Upper lobe of right lung (tissue), 1 donor: Measurements from ENCODE around the gene FOXK1. TPM values are rescaled to one million over a fixed set of nuclear protein-coding genes. Genes with fewer than 3 reads are reported as not detected.
"Not testable (repeated sequence)": the region's sequence is repeated elsewhere in the genome, so short reads cannot be mapped to it uniquely, and the experiment has no call there.

Source experiments
- ATAC-seq: fragments of 200-7000 bp; cut with Tn5 transposase; one replicate; pipeline ENCODE4 v1.9.1; 2020; ENCODE audit warnings: mild to moderate bottlenecking, moderate library complexity
- DNase-seq: peaks from one replicate; pipeline ENCODE4 v3.0.0-alpha.2; 2020
- H3K27ac ChIP-seq: fragments of 200-600 bp; one replicate; pipeline ENCODE4 v1.8.0; 2022
- H3K27me3 ChIP-seq: fragments of 200-600 bp; one replicate; pipeline ENCODE4 v1.8.0; 2022; ENCODE audit warnings: mild to moderate bottlenecking
- H3K36me3 ChIP-seq: fragments of 200-600 bp; one replicate; pipeline ENCODE4 v1.8.0; 2022
- H3K4me1 ChIP-seq: fragments of 200-600 bp; one replicate; pipeline ENCODE4 v1.8.0; 2022
- H3K4me3 ChIP-seq: fragments of 200-600 bp; one replicate; pipeline ENCODE4 v1.8.0; 2022; ENCODE audit warnings: mild to moderate bottlenecking
- H3K9me3 ChIP-seq: fragments of 200-600 bp; one replicate; pipeline ENCODE4 v1.8.0; 2022
- intact Hi-C: fragments of 100-400 bp; cut with DNase I; formaldehyde crosslinking; loops from one replicate; pipeline ENCODE4 v1.11.0; 2022
- total RNA-seq: library from RNA; stranded (reverse); fragmentation: NEBNext Ultra II Directional; extraction: Animal tissue kit (Norgen Biotek cat#: 25700); gene quantifications from one replicate; pipeline ENCODE4 v1.2.1, GENCODE V29; 2021
- TF ChIP-seq, protein P1 (sequence below): fragments of 200-600 bp; IDR thresholded peaks from one replicate; pipeline ENCODE4 v1.8.0; 2022; ENCODE audit warnings: antibody characterized with exemption
- donor health status: DM: no; HTN: yes; CAD: no; lungs with severe emphysema.

The FOXK1 gene
- total RNA-seq, 1 donor from 2014 or later: 33.3 TPM

DNA sequence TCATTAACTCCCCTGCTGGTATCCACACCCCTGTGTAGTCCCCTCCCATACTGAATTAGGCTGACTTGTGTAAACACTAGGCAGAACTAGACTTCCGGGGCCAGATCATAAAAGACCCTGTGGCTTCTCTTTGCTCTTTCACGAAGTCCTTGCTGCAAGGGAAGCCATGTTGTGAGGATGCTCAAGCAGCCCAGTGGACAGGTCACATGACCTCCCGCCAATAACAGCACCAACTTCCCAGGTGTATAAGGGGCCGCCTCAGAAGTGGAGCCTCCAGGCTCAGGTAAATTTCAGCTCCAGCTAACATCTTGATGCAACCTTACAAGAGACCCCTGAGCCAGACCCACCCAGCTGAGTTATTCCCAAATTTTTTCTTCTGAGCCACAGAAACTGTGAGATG, 11.3 kb upstream of the FOXK1 start:
- Histone ChIP-seq H3K4me1 (no peaks in the 10 kb centered on the region), H3K27me3 (no peaks in the 10 kb centered on the region), H3K4me3 (no peak overlapping the region), H3K36me3 (no peaks in the 10 kb centered on the region), H3K27ac (no peak overlapping the region), H3K9me3 (no peaks in the 10 kb centered on the region)
- ATAC-seq (no peak), DNase-seq (no peak)
- TF ChIP-seq, protein P1, sequence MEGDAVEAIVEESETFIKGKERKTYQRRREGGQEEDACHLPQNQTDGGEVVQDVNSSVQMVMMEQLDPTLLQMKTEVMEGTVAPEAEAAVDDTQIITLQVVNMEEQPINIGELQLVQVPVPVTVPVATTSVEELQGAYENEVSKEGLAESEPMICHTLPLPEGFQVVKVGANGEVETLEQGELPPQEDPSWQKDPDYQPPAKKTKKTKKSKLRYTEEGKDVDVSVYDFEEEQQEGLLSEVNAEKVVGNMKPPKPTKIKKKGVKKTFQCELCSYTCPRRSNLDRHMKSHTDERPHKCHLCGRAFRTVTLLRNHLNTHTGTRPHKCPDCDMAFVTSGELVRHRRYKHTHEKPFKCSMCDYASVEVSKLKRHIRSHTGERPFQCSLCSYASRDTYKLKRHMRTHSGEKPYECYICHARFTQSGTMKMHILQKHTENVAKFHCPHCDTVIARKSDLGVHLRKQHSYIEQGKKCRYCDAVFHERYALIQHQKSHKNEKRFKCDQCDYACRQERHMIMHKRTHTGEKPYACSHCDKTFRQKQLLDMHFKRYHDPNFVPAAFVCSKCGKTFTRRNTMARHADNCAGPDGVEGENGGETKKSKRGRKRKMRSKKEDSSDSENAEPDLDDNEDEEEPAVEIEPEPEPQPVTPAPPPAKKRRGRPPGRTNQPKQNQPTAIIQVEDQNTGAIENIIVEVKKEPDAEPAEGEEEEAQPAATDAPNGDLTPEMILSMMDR: no peak
- intact Hi-C loops: no loop called here

DNA sequence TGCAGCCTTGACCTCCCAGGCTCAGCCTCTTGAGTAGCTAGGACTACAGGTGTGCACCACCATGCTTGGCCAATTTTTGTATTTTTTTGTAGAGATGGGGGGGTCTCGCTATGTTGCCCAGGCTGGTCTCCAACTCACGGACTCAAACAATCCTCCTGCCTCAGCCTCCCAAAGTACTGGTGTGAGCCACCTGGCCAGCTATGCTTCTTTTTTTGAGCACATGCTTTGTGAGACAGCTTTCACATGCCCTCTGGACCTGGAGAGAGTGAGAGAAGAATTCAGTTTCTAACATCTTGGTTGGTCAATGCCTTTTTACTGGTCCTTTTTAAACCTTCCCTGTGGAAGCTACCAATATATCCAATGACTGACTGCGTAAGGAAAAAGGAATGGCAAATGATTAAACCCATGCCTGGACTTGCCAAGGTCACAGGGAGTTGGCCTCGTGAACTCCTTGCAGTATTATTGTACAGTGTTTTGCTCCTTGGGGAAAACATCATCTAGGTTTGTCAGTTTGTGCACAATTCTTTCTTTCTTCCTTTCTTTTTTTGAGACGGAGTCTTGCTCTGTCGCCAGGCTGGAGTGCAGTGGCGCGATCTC, 6.2 kb upstream of the FOXK1 start:
- no peak overlapping the region for H3K27ac ChIP-seq
- H3K36me3 ChIP-seq: no peaks in the 10 kb centered on the region
- TF ChIP-seq, protein P1: no peak
- DNase-seq: no peak
- no peaks in the 10 kb centered on the region for H3K4me1 ChIP-seq
- no peaks in the 10 kb centered on the region for H3K27me3 ChIP-seq
- no peak overlapping the region for H3K4me3 ChIP-seq
- no peaks in the 10 kb centered on the region for H3K9me3 ChIP-seq
- intact Hi-C loops: no loop called here
- no peak for ATAC-seq

DNA sequence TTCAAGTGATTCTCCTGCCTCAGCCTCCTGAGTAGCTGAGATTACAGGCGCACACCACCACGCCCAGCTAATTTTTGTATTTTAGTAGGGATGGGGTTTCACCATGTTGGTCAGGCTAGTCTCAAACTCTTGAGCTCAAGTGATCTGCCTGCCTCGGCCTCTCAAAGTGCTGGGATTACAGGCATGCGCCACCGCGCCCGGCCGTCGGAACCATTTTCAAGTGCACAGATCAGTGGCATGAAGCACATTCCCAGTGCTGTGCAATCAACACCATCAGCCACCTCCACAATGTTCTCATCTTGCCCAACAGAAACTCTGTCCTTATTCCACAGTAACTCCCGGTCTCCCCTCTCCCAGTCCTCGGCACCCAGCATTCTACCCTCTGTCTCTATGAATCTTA, 4.6 kb upstream of the FOXK1 start:
- H3K4me1 ChIP-seq, H3K9me3 ChIP-seq, H3K27me3 ChIP-seq, H3K4me3 ChIP-seq, H3K27ac ChIP-seq, intact Hi-C loops, ATAC-seq, H3K36me3 ChIP-seq: not testable (repeated sequence)
- DNase-seq: peak; percentile 28

DNA sequence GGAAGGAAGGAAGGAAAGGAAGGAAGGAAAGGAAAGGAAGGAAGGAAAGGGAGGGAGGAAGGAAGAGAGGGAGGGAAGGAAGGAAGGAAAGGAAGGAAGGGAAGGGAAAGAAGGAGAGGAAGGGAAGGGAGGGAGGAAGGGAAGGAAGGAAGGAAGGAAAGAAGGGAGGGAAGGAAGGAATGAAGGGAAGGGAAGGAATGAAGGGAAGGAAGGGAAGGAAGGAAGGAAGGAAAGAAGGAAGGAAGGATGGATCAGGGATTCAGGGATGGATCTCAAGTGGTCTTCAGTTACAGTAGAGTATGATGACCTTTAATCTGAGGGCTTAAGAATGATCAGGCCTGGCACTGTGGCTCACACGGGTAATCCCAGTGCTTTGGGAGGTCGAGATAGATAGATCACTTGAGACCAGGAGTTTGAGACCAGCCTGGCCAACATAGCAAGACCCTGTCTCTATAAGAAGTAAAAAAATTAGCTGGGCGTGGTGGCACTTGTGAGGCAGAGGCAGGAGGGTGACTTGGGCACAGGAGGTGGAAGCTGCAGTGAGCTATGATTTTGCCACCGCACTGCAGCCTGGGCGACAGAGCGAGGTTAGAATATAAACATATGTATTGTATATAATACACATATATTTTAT, 760 bp upstream of the FOXK1 start:
- Histone ChIP-seq H3K4me3 (peak overlapping the region; percentile 58), H3K4me1 (peaks cover 17% of the 10 kb centered on the region), H3K27me3 (no peaks in the 10 kb centered on the region), H3K9me3 (no peaks in the 10 kb centered on the region), H3K27ac (peak overlapping the region; percentile 75), H3K36me3 (no peaks in the 10 kb centered on the region)
- TF ChIP-seq, protein P1: no peak
- no peak for DNase-seq
- ATAC-seq: no peak
- intact Hi-C loops: loop anchor here (10.0 kb wide), 1 partner anchor 63 kb away; no protein-coding TSS in a partner anchor

DNA sequence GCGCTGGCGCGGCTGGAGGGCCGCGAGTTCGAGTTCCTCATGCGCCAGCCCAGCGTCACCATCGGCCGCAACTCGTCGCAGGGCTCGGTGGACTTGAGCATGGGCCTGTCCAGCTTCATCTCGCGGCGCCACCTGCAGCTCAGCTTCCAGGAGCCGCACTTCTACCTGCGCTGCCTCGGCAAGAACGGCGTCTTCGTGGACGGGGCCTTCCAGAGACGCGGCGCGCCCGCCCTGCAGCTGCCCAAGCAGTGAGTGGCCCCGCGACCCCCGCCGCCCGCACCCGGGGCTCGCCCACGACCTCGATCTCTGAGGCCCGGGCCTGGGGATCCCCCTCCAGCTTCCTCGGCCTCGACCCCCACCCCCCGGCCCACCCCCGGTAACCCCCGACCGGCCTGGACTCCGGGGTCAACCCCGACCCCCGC, 537 bp downstream of the FOXK1 start:
- H3K27me3 ChIP-seq: no peaks in the 10 kb centered on the region
- DNase-seq (peak; percentile 83), ATAC-seq (peak; percentile 50)
- intact Hi-C loops: loop anchor here (10.0 kb wide), 1 partner anchor 62 kb away; no protein-coding TSS in a partner anchor
- peak overlapping the region; percentile 88 for H3K4me3 ChIP-seq
- peak overlapping the region; percentile 85 for H3K27ac ChIP-seq
- TF ChIP-seq, protein P1: no peak
- H3K36me3 ChIP-seq: no peaks in the 10 kb centered on the region
- peaks cover 18% of the 10 kb centered on the region for H3K4me1 ChIP-seq
- H3K9me3 ChIP-seq: no peaks in the 10 kb centered on the region

DNA sequence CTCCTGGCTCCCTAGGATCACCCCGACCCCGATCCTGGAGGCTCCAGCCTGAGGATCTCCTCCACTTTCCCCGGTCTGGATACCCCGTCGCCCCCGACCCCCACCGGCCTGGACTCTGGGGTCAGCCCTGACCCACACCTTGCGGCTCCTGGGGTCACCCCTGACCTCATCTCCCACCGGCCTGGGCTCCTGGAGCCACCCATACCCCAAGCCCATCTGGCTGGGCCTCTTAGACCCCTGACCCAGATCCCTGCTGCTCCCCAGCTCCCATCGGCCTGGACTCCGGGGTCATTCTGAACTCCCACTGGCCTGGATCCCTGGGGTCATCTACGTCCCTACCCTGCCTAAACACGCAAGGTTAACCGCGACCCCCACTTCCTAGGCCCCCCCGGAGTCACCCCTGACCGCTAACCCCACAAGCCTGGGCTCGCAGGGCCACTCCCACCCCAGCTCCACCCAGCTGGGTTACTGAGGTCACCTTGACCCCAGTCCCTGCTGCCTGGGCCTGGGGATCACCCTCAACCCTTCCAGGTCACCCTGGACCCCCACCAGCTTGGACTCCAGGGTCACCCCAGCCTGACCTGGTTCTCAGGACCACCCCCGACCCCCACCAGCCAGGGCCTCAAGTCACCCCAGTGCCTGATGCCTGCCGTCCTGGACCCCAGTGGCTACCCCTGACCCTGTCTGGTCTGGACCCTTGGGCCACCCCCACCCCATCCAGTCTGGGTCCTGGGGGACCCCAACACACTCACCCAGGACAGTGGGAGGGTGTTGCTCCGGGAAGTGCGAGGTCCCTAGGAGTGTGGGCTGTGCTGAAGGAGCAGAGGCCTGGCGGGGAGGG, 1.2 kb downstream of the FOXK1 start:
- peak overlapping the region; percentile 88 for H3K4me3 ChIP-seq
- TF ChIP-seq, protein P1: no peak
- peaks cover 20% of the 10 kb centered on the region for H3K4me1 ChIP-seq
- no peaks in the 10 kb centered on the region for H3K36me3 ChIP-seq
- intact Hi-C loops: loop anchor here (10.0 kb wide), 1 partner anchor 62 kb away; no protein-coding TSS in a partner anchor
- DNase-seq (peak; percentile 69), ATAC-seq (peak; percentile 36)
- H3K27ac ChIP-seq: peak overlapping the region; percentile 85
- H3K9me3 ChIP-seq: no peaks in the 10 kb centered on the region
- no peaks in the 10 kb centered on the region for H3K27me3 ChIP-seq
